ENCODE measurements around the gene SNAPC1.

DNA sequence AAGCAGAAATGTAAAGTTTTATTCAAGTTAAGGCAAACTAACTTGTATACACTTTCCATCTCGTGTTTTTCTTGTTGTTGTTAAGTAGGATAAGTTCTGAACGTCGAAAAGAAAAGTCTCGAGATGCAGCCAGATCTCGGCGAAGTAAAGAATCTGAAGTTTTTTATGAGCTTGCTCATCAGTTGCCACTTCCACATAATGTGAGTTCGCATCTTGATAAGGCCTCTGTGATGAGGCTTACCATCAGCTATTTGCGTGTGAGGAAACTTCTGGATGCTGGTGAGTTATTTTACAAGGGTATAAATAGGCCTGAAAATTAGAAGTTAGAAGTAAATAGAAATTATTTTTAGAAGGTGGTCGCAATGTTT lies 41.9 kb upstream of the SNAPC1 start:
- TF ChIP-seq, protein P1, sequence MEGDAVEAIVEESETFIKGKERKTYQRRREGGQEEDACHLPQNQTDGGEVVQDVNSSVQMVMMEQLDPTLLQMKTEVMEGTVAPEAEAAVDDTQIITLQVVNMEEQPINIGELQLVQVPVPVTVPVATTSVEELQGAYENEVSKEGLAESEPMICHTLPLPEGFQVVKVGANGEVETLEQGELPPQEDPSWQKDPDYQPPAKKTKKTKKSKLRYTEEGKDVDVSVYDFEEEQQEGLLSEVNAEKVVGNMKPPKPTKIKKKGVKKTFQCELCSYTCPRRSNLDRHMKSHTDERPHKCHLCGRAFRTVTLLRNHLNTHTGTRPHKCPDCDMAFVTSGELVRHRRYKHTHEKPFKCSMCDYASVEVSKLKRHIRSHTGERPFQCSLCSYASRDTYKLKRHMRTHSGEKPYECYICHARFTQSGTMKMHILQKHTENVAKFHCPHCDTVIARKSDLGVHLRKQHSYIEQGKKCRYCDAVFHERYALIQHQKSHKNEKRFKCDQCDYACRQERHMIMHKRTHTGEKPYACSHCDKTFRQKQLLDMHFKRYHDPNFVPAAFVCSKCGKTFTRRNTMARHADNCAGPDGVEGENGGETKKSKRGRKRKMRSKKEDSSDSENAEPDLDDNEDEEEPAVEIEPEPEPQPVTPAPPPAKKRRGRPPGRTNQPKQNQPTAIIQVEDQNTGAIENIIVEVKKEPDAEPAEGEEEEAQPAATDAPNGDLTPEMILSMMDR (IDR thresholded peaks at IDR 0.05; ENCODE audit: insufficient read depth, low read length, poor library complexity, severe bottlenecking) = no peak
- TF ChIP-seq EZH2phosphoT487 (conservative IDR thresholded peaks at IDR 0.05; ENCODE audit: low read length) = no peak
